ENCODE data around the gene TMEM179B.

The TMEM179B gene

DNA sequence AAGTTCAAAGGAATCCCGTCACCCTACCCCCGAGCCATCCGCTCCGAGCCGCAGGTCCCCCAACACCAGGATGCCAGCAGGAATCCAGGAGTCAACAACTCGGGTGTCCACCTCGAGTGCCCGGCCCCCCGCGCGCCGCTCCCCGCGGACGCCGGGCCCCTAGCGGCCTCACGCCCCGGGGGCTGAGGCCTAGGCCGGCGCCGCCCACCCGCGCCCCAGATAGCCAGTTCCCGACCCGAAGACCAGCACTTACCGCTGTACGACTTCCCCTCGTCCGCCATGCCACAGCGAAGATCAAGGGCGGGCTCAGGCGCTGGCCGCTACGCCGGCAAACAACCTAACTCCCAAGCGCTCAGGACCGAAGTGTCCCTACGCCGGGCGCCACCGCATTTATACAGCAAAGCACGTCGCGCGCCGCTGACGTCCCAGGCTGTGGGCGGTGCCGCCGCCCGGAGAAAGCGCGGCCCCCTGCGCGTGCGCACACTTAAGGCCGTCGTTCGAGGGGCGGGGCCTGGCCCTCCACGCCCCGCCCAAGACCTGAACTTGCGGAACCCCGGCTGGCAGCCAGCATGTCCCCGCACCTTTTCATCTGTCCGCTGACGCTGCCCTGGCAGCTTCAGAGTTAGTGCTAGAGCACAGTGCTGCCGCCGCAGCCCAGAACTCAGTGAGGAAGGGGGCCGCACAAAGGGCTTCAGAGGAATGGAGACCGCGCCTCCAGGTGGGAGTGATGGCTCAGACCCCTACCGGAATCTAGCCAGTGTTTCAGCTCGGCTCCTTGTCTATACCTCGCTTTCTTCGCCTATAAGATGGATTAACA is 18.1 kb downstream of the TMEM179B start, which contains the start of gene NXF1:
Gene NXF1 (minus strand): TSS at position 365 of the 817 bp plus-strand sequence. CDS start 84 bp downstream, at position 281.
- TF ChIP-seq SPI1 (IDR thresholded peaks at IDR 0.05; ENCODE audit: borderline replicate concordance, low read depth) (peak; percentile 1; the same call in 1 of the 2 replicates), CTCF (IDR thresholded peaks at IDR 0.05; ENCODE audit: insufficient read depth, low read length) (no peak), POLR2AphosphoS5 (IDR thresholded peaks at IDR 0.05; ENCODE audit: low read depth) (peak; percentile 100)
- TF ChIP-seq, protein P1, sequence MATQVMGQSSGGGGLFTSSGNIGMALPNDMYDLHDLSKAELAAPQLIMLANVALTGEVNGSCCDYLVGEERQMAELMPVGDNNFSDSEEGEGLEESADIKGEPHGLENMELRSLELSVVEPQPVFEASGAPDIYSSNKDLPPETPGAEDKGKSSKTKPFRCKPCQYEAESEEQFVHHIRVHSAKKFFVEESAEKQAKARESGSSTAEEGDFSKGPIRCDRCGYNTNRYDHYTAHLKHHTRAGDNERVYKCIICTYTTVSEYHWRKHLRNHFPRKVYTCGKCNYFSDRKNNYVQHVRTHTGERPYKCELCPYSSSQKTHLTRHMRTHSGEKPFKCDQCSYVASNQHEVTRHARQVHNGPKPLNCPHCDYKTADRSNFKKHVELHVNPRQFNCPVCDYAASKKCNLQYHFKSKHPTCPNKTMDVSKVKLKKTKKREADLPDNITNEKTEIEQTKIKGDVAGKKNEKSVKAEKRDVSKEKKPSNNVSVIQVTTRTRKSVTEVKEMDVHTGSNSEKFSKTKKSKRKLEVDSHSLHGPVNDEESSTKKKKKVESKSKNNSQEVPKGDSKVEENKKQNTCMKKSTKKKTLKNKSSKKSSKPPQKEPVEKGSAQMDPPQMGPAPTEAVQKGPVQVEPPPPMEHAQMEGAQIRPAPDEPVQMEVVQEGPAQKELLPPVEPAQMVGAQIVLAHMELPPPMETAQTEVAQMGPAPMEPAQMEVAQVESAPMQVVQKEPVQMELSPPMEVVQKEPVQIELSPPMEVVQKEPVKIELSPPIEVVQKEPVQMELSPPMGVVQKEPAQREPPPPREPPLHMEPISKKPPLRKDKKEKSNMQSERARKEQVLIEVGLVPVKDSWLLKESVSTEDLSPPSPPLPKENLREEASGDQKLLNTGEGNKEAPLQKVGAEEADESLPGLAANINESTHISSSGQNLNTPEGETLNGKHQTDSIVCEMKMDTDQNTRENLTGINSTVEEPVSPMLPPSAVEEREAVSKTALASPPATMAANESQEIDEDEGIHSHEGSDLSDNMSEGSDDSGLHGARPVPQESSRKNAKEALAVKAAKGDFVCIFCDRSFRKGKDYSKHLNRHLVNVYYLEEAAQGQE (IDR thresholded peaks at IDR 0.05; ENCODE audit: insufficient replicate concordance, low read depth): peak; percentile 81
- DNase-seq (ENCODE audit: low read depth in 1 of 2, low spot score in 1 of 2): peak; percentile 94 to 96
- peak within 1 kb of the TSS; percentile 91 for H3K4me3 ChIP-seq (replicated peaks; ENCODE audit: insufficient read depth, low read length)
- peak within 1 kb of the TSS; percentile 76 for H3K27ac ChIP-seq (replicated peaks)
- H3K27me3 ChIP-seq (ENCODE audit: insufficient read depth, poor library complexity, severe bottlenecking): no peaks in the 10 kb centered on the region

- DNase-seq (ENCODE audit: low read depth in 1 of 2, low spot score in 1 of 2): peak in 1 of 2 experiments; percentile 21
- H3K27ac ChIP-seq (replicated peaks): peak overlapping the region; percentile 76
- H3K4me3 ChIP-seq (replicated peaks; ENCODE audit: insufficient read depth, low read length): peak overlapping the region; percentile 91
- no peaks in the 10 kb centered on the region for H3K27me3 ChIP-seq (ENCODE audit: insufficient read depth, poor library complexity, severe bottlenecking)
- no peak for TF ChIP-seq GABPA (IDR thresholded peaks at IDR 0.05; ENCODE audit: low read depth)
- no peak for TF ChIP-seq POLR2AphosphoS5 (IDR thresholded peaks at IDR 0.05; ENCODE audit: low read depth)
- TF ChIP-seq SPI1 (IDR thresholded peaks at IDR 0.05; ENCODE audit: borderline replicate concordance, low read depth): no peak
- no peak for TF ChIP-seq CTCF (IDR thresholded peaks at IDR 0.05; ENCODE audit: insufficient read depth, low read length)
- TF ChIP-seq, protein P1 (IDR thresholded peaks at IDR 0.05; ENCODE audit: insufficient replicate concordance, low read depth): no peak
Observed at GRCh38 chr11:62805961-62806441, 18.8 kb downstream of the TMEM179B start.

GRCh38 chr11:62806611-62807121 is 19.5 kb downstream of the TMEM179B start:
- TF ChIP-seq SPI1 (IDR thresholded peaks at IDR 0.05; ENCODE audit: borderline replicate concordance, low read depth): peak; percentile 53; the same call in 1 of the 2 replicates
- no peak for TF ChIP-seq GABPA (IDR thresholded peaks at IDR 0.05; ENCODE audit: low read depth)
- TF ChIP-seq, protein P1 (IDR thresholded peaks at IDR 0.05; ENCODE audit: insufficient replicate concordance, low read depth): no peak
- TF ChIP-seq POLR2AphosphoS5 (IDR thresholded peaks at IDR 0.05; ENCODE audit: low read depth): peak; percentile 51; the same call in 1 of the 2 replicates
- TF ChIP-seq CTCF (IDR thresholded peaks at IDR 0.05; ENCODE audit: insufficient read depth, low read length): no peak
- peak overlapping the region; percentile 91; the same call in 1 of the 2 replicates for H3K4me3 ChIP-seq (replicated peaks; ENCODE audit: insufficient read depth, low read length)
- peak overlapping the region; percentile 76 for H3K27ac ChIP-seq (replicated peaks)
- no peaks in the 10 kb centered on the region for H3K27me3 ChIP-seq (ENCODE audit: insufficient read depth, poor library complexity, severe bottlenecking)
- DNase-seq (ENCODE audit: low read depth in 1 of 2, low spot score in 1 of 2): peak in 1 of 2 experiments; percentile 90

Data from HL-60 (cell line).